Panc1 (cell line): ENCODE results near the gene MRPL33. TPM values are rescaled to one million over a fixed set of nuclear protein-coding genes. Genes with fewer than 3 reads are reported as not detected.

ENCODE experiments used
- ATAC-seq: fragments of 200-7000 bp; cut with Tn5 transposase; 2 replicates; pipeline ENCODE4 v1.9.1; 2020; ENCODE audit warnings: mild to moderate bottlenecking, moderate library complexity
- BruUV-seq: library from RNA; stranded (reverse); fragments of 400-500 nt; replicated peaks from 2 replicates; lab custom pipeline; 2021; lab: Mats Ljungman, UMichigan
- CTCF ChIA-PET: fragments of 300-600 bp; sonication (Branson Sonifier 250); formaldehyde crosslinking; loops from one replicate; lab custom pipeline; 2022; ENCODE audit warnings: antibody characterized with exemption; lab: Charles Lee
- POLR2A ChIA-PET: fragments of 300-600 bp; sonication (Branson Sonifier 250); formaldehyde crosslinking; loops from one replicate; lab custom pipeline; 2022; ENCODE audit warnings: antibody characterized with exemption; lab: Charles Lee
- DNase-seq: peaks from one replicate; pipeline ENCODE4 v3.0.0-alpha.2; 2010; ENCODE audit warnings: low read depth, low spot score
- H3K27ac ChIP-seq: 2 replicates; pipeline ENCODE4 v1.5.1; 2011; ENCODE audit warnings: mild to moderate bottlenecking, low read length, inconsistent platforms
- H3K27me3 ChIP-seq: fragments of 200-500 bp; sonication (Bioruptor generic); 2 replicates; pipeline ENCODE4 v1.6.0; 2014; ENCODE audit warnings: low read length, inconsistent platforms; ENCODE audit not compliant: control insufficient read depth, insufficient read depth
- H3K36me3 ChIP-seq: fragments of 200-500 bp; sonication (Bioruptor generic); 2 replicates; pipeline ENCODE4 v1.5.1; 2014; ENCODE audit warnings: inconsistent platforms, mild to moderate bottlenecking, low read length, moderate library complexity; ENCODE audit not compliant: control insufficient read depth, insufficient read depth
- H3K4me1 ChIP-seq: 2 replicates; pipeline ENCODE4 v1.5.1; 2011; ENCODE audit warnings: inconsistent platforms, mild to moderate bottlenecking, low read length, moderate library complexity; ENCODE audit not compliant: control insufficient read depth, insufficient read depth
- H3K4me3 ChIP-seq, 2 experiments: 2 replicates each; pipeline ENCODE4 v1.5.1; 2011 to 2012; ENCODE audit warnings: low read depth in 2 of 2, low read length in 2 of 2, mild to moderate bottlenecking in 2 of 2, inconsistent platforms in 1 of 2, moderate library complexity in 1 of 2
- H3K9me3 ChIP-seq: fragments of 200-500 bp; sonication (Bioruptor generic); 2 replicates; pipeline ENCODE4 v1.5.1; 2014; ENCODE audit warnings: low read depth, mild to moderate bottlenecking, inconsistent platforms, low read length, moderate library complexity; ENCODE audit not compliant: control insufficient read depth, insufficient read depth
- POLR2AphosphoS5 ChIP-seq: IDR thresholded peaks from 2 replicates; pipeline ENCODE4 v1.6.1; 2012; ENCODE audit warnings: mild to moderate bottlenecking, low read depth, low read length, moderate library complexity
- REST ChIP-seq, 2 experiments: IDR thresholded peaks; 2 replicates each; pipeline ENCODE4 v1.6.1; 2011 to 2012; ENCODE audit warnings: low read depth in 2 of 2, control low read depth in 1 of 2, low read length in 1 of 2, mild to moderate bottlenecking in 1 of 2, moderate library complexity in 1 of 2; ENCODE audit not compliant: insufficient read depth in 1 of 2
- SIN3A ChIP-seq: IDR thresholded peaks from 2 replicates; pipeline ENCODE4 v1.6.1; 2012; ENCODE audit warnings: low read depth, mild to moderate bottlenecking, low read length, moderate library complexity, borderline replicate concordance; ENCODE audit not compliant: insufficient read depth
- TCF7L2 ChIP-seq: IDR thresholded peaks from 2 replicates; pipeline ENCODE4 v1.6.1; 2011; ENCODE audit warnings: mild to moderate bottlenecking, low read depth, low read length, inconsistent platforms
- in situ Hi-C: cut with HindIII; loops from 2 replicates; pipeline ENCODE4 v1.10.0; 2016; ENCODE audit warnings: low sequenced_read_pairs, low pct_unique_long_range_greater_than_20kb
- intact Hi-C: fragments of 100-400 bp; cut with micrococcal nuclease; formaldehyde crosslinking; loops from one replicate; pipeline ENCODE4 v1.10.0; 2022; ENCODE audit not compliant: unreplicated experiment
- total RNA-seq: library from RNA; stranded (reverse); gene quantifications from one replicate; pipeline ENCODE4 v1.2.1, GENCODE V29; 2021; ENCODE audit not compliant: unreplicated experiment
- TF ChIP-seq, protein P1 (sequence below): fragments of 450-650 bp; IDR thresholded peaks from 2 replicates; pipeline ENCODE4 v1.5.1; 2017; ENCODE audit warnings: mild to moderate bottlenecking

Gene MRPL33
- total RNA-seq, 1 experiment from 2014 or later, result 61.6 TPM

DNA sequence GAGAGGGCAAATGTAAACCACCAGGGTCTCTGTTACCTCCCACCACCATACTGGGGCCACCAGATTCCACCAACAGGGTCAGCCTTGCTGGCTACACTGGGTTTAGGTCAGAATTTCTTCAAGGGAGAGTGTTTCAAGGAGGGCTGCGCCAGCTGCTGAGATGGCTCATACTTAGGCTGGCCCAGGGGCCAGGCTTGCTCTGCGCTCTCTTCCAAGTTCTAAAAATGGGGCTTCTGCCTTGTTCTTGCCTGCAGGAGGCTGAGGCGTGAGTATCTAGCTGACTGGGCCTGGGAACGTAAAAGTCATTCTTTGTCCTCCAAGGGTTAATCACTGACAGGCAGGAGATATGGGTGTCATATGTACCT, 28.1 kb downstream of the MRPL33 start:
- H3K4me1 ChIP-seq, result peaks cover 5% of the 10 kb centered on the region
- no peaks in the 10 kb centered on the region for H3K27me3 ChIP-seq
- intact Hi-C loops (no loop called here), in situ Hi-C loops (no loop called here)
- H3K27ac ChIP-seq, result peak overlapping the region; percentile 0
- BruUV-seq, result no TSS peak
- ChIA-PET CTCF (interaction anchor here (0.7 kb wide), 1 partner anchor 22 kb away, joined by 6 read pairs; no protein-coding TSS in a partner anchor), POLR2A (interaction anchor here (0.7 kb wide), 1 partner anchor 608 kb away, joined by 15 read pairs; no protein-coding TSS in a partner anchor)
- H3K9me3 ChIP-seq, result no peaks in the 10 kb centered on the region
- H3K4me3 ChIP-seq, result no peak overlapping the region
- no peak for TF ChIP-seq REST (IDR thresholded peaks at IDR 0.05; ENCODE audit: insufficient read depth in 1 of 2, low read depth in 2 of 2, low read length in 1 of 2)
- TF ChIP-seq POLR2AphosphoS5, result no peak
- no peak for TF ChIP-seq TCF7L2
- TF ChIP-seq, protein P1, sequence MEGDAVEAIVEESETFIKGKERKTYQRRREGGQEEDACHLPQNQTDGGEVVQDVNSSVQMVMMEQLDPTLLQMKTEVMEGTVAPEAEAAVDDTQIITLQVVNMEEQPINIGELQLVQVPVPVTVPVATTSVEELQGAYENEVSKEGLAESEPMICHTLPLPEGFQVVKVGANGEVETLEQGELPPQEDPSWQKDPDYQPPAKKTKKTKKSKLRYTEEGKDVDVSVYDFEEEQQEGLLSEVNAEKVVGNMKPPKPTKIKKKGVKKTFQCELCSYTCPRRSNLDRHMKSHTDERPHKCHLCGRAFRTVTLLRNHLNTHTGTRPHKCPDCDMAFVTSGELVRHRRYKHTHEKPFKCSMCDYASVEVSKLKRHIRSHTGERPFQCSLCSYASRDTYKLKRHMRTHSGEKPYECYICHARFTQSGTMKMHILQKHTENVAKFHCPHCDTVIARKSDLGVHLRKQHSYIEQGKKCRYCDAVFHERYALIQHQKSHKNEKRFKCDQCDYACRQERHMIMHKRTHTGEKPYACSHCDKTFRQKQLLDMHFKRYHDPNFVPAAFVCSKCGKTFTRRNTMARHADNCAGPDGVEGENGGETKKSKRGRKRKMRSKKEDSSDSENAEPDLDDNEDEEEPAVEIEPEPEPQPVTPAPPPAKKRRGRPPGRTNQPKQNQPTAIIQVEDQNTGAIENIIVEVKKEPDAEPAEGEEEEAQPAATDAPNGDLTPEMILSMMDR, result no peak
- no peak for TF ChIP-seq SIN3A
- no peaks in the 10 kb centered on the region for H3K36me3 ChIP-seq
- ATAC-seq (peak; percentile 56), DNase-seq (no peak)

GRCh38 chr2:27800856-27801255, 29.3 kb downstream of the MRPL33 start:
- intact Hi-C loops, result no loop called here
- TF ChIP-seq REST (IDR thresholded peaks at IDR 0.05; ENCODE audit: insufficient read depth in 1 of 2, low read depth in 2 of 2, low read length in 1 of 2) (no peak), POLR2AphosphoS5 (no peak), SIN3A (no peak), TCF7L2 (no peak)
- TF ChIP-seq, protein P1, result no peak
- ChIA-PET POLR2A (no interaction called here), CTCF (no interaction called here)
- Histone ChIP-seq H3K27ac (no peak overlapping the region), H3K36me3 (no peaks in the 10 kb centered on the region), H3K4me1 (peaks cover 5% of the 10 kb centered on the region), H3K9me3 (no peaks in the 10 kb centered on the region), H3K27me3 (no peaks in the 10 kb centered on the region), H3K4me3 (no peak overlapping the region)
- no TSS peak for BruUV-seq
- in situ Hi-C loops, result no loop called here
- ATAC-seq (no peak), DNase-seq (no peak)
